ENCODE data around the gene ELOVL4. TPM values are rescaled to one million over a fixed set of nuclear protein-coding genes. Genes with fewer than 3 reads are reported as not detected.

The ELOVL4 gene
- total and polyA plus RNA-seq, 3 experiments from 2014 or later = 1.8 to 6.5 (median 2.0) TPM

DNA sequence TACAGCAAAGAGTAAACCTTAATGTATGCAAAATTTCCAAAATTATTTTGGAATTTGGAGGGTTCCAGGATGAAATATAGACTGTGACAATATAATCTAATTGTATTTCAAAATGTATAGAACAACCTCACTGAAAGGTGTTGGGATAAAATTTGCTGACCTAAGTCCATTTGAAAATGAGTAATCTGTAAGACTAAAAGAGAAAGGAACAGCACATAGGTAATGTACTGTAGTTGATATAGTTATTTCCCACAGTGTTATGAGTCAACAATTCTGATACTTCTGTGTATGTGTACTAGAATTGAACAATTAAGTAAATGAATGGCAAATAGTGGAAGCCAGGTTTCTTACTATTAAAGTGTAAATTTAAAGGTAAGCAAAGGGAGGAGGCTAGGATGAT, 23.8 kb upstream of the ELOVL4 start:
- ChIA-PET POLR2A (no interaction called here), CTCF (no interaction called here)
- Mint-ChIP-seq H3K27me3 (peaks cover 10 to 20% of the 10 kb centered on the region in 2 donors), H3K9me3 (peaks cover 16 to 31% (median 29%) of the 10 kb centered on the region in 5 donors), H3K4me1 (no peaks in the 10 kb centered on the region), H3K36me3 (peaks cover 0 to 32% (median 3%) of the 10 kb centered on the region in 3 donors), H3K27ac (no peak overlapping the region), H3K4me3 (no peak overlapping the region)
- DNase-seq = no peak
- no peaks in the 10 kb centered on the region for H3K4me1 ChIP-seq (ENCODE audit: insufficient read depth, low read length)
- no peak overlapping the region for H3K4me3 ChIP-seq (ENCODE audit: low read length)
- no peaks in the 10 kb centered on the region for H3K27me3 ChIP-seq (ENCODE audit: insufficient read depth, low read length, poor library complexity, severe bottlenecking)
- no peaks in the 10 kb centered on the region for H3K36me3 ChIP-seq (ENCODE audit: insufficient read depth, low read length)
- no peak overlapping the region for H3K27ac ChIP-seq (ENCODE audit: low read depth, low read length)
- H3K9me3 ChIP-seq (ENCODE audit: low read length) = no peaks in the 10 kb centered on the region

DNA sequence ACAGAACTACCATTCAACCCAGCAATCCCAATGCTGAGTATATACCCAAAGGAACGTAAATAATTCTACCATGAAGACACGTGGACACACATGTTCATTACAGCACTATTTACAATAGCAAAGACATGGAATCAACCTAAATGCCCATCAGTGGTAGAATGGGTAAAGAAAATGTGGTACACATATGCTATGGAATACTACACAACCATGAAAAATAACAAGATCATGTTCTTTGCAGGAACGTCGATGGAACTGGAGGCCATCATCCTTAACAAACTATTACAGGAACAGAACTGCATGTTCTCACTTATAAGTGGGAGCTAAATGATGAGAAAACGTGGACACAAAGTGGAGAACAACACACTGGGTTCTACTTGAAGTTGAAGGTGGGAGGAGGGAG, 22.4 kb upstream of the ELOVL4 start:
- Mint-ChIP-seq H3K27ac (no peak overlapping the region), H3K9me3 (peaks cover 21 to 35% (median 31%) of the 10 kb centered on the region in 5 donors), H3K27me3 (peaks cover 11 to 27% of the 10 kb centered on the region in 2 donors), H3K4me1 (peaks cover 0 to 5% (median 3%) of the 10 kb centered on the region in 3 donors), H3K4me3 (no peak overlapping the region), H3K36me3 (peaks cover 0 to 33% (median 3%) of the 10 kb centered on the region in 3 donors)
- H3K4me1 ChIP-seq (ENCODE audit: insufficient read depth, low read length) = no peaks in the 10 kb centered on the region
- ChIA-PET CTCF (no interaction called here), POLR2A (no interaction called here)
- H3K4me3 ChIP-seq (ENCODE audit: low read length) = no peak overlapping the region
- no peaks in the 10 kb centered on the region for H3K36me3 ChIP-seq (ENCODE audit: insufficient read depth, low read length)
- no peaks in the 10 kb centered on the region for H3K9me3 ChIP-seq (ENCODE audit: low read length)
- H3K27me3 ChIP-seq (ENCODE audit: insufficient read depth, low read length, poor library complexity, severe bottlenecking) = no peaks in the 10 kb centered on the region
- DNase-seq = no peak
- H3K27ac ChIP-seq (ENCODE audit: low read depth, low read length) = no peak overlapping the region

DNA sequence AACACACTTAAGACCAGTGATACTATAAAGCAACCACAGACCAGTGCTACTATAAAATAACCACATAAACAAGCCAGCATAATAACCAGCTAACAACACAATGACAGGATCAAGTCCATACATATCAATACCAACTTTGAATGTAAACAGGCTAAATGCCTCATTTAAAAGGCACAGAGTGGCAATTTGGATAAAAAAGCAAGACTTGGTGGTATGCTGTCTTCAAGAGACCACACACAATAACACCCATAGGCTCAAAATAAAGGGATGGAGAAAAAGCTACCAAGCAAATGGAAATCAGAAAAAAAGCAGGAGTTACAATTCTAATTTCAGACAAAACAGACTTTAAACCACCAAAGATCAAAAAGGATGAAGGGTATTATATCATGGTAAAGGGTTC, 19.8 kb upstream of the ELOVL4 start:
- POLR2A ChIA-PET = no interaction called here
- Histone ChIP-seq H3K27me3 (ENCODE audit: insufficient read depth, low read length, poor library complexity, severe bottlenecking) (no peaks in the 10 kb centered on the region), H3K27ac (ENCODE audit: low read depth, low read length) (no peak overlapping the region), H3K4me1 (ENCODE audit: insufficient read depth, low read length) (no peaks in the 10 kb centered on the region), H3K4me3 (ENCODE audit: low read length) (no peak overlapping the region), H3K9me3 (ENCODE audit: low read length) (no peaks in the 10 kb centered on the region), H3K36me3 (ENCODE audit: insufficient read depth, low read length) (no peaks in the 10 kb centered on the region)
- peak overlapping the region in 1 of 8 donors; percentile 12 for H3K27ac Mint-ChIP-seq
- no peak overlapping the region for H3K4me3 Mint-ChIP-seq
- peaks cover 13 to 34% of the 10 kb centered on the region in 2 donors for H3K27me3 Mint-ChIP-seq
- CTCF ChIA-PET = no interaction called here
- H3K9me3 Mint-ChIP-seq = peaks cover 21 to 38% (median 32%) of the 10 kb centered on the region in 5 donors
- no peak for DNase-seq
- H3K36me3 Mint-ChIP-seq = peaks cover 0 to 41% (median 3%) of the 10 kb centered on the region in 3 donors
- H3K4me1 Mint-ChIP-seq = peaks cover 0 to 19% (median 10%) of the 10 kb centered on the region in 3 donors

DNA sequence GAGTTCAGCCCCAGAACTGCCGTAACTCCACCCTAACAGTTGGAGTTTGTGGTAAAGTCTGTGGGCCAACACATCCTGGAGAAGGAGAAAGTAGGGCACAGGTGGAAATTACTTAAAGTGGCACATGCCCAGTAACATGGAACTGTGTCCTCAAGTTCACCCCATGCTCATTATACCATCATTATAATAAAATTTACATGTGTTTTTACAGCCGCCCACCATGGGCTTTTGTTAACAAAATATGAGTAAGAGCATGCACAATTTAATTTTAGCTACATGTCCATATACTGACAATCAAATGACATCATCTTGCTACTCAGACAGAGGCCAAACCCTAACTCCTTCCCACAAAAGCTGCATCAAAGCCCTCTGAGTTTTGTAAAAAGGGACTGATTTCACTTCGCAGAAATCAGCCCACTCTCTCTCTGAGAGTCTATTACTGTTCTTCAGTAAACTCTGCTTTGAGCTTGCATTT, 17.3 kb upstream of the ELOVL4 start:
- peaks cover 17 to 34% (median 28%) of the 10 kb centered on the region in 5 donors for H3K9me3 Mint-ChIP-seq
- peak overlapping the region in 3 of 7 donors; percentile 45 to 74 (median 53) for H3K4me3 Mint-ChIP-seq
- peaks cover 0 to 19% (median 10%) of the 10 kb centered on the region in 3 donors for H3K4me1 Mint-ChIP-seq
- ChIA-PET POLR2A (no interaction called here), CTCF (no interaction called here)
- peak overlapping the region in 6 of 8 donors; percentile 65 to 95 (median 86) for H3K27ac Mint-ChIP-seq
- Histone ChIP-seq H3K27ac (ENCODE audit: low read depth, low read length) (no peak overlapping the region), H3K4me3 (ENCODE audit: low read length) (no peak overlapping the region), H3K36me3 (ENCODE audit: insufficient read depth, low read length) (no peaks in the 10 kb centered on the region), H3K4me1 (ENCODE audit: insufficient read depth, low read length) (no peaks in the 10 kb centered on the region), H3K9me3 (ENCODE audit: low read length) (no peaks in the 10 kb centered on the region), H3K27me3 (ENCODE audit: insufficient read depth, low read length, poor library complexity, severe bottlenecking) (no peaks in the 10 kb centered on the region)
- H3K36me3 Mint-ChIP-seq = peaks cover 0 to 44% (median 3%) of the 10 kb centered on the region in 3 donors
- DNase-seq = peak in 2 of 5 donors; percentile 37 to 54
- H3K27me3 Mint-ChIP-seq = peaks cover 7 to 47% of the 10 kb centered on the region in 2 donors

DNA sequence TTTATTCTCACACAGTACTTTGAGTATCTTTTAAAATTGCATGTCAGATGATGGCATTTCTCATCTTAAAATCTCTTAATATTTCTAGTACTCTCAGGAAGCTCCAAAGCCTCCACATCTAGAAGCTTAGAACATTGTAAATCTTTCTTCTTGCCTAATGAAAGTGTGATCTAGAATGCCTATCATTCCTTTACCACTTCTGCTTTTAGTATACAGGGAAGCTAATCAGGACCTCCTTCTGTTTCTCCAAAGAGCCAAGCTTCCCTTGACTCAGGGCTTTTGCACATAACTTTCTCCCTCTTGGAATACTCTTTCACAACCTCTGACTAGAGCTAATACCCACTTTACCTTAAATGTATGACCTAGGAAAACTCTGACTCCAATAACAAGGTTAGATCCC, 7.5 kb upstream of the ELOVL4 start:
- no peaks in the 10 kb centered on the region for H3K9me3 ChIP-seq (ENCODE audit: low read length)
- no peak overlapping the region for H3K4me3 ChIP-seq (ENCODE audit: low read length)
- Mint-ChIP-seq H3K27ac (no peak overlapping the region), H3K9me3 (peaks cover 0 to 11% (median 4%) of the 10 kb centered on the region in 5 donors), H3K4me3 (no peak overlapping the region), H3K36me3 (peaks cover 0 to 24% (median 1%) of the 10 kb centered on the region in 3 donors), H3K4me1 (no peaks in the 10 kb centered on the region), H3K27me3 (peaks cover 8 to 29% of the 10 kb centered on the region in 2 donors)
- no peak for DNase-seq
- no peaks in the 10 kb centered on the region for H3K27me3 ChIP-seq (ENCODE audit: insufficient read depth, low read length, poor library complexity, severe bottlenecking)
- H3K27ac ChIP-seq (ENCODE audit: low read depth, low read length) = no peak overlapping the region
- no peaks in the 10 kb centered on the region for H3K36me3 ChIP-seq (ENCODE audit: insufficient read depth, low read length)
- ChIA-PET POLR2A (no interaction called here), CTCF (no interaction called here)
- H3K4me1 ChIP-seq (ENCODE audit: insufficient read depth, low read length) = no peaks in the 10 kb centered on the region

DNA sequence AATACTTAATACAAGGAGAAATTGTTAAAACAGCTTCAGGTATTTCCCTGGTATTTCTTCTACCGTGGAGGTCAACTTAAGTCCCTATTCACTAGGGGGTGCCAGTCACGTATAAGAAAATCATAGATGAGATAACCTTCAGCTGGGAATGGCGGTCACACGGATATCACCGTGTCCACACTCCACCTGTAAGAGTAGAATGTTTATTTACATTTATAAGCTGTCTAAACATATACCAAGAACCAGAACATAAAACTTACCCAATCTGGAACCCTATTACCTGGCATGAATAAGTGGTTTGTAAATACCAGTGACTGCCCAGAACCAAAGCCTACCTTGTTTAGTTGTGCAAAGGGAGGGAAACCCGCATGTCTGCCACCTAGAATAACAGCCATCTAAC, 1.9 kb upstream of the ELOVL4 start:
- Histone ChIP-seq H3K27me3 (ENCODE audit: insufficient read depth, low read length, poor library complexity, severe bottlenecking) (no peaks in the 10 kb centered on the region), H3K4me1 (ENCODE audit: insufficient read depth, low read length) (peaks cover 10% of the 10 kb centered on the region), H3K4me3 (ENCODE audit: low read length) (no peak overlapping the region), H3K36me3 (ENCODE audit: insufficient read depth, low read length) (no peaks in the 10 kb centered on the region), H3K27ac (ENCODE audit: low read depth, low read length) (no peak overlapping the region), H3K9me3 (ENCODE audit: low read length) (no peaks in the 10 kb centered on the region)
- Mint-ChIP-seq H3K36me3 (peaks cover 0 to 7% (median 4%) of the 10 kb centered on the region in 3 donors), H3K27me3 (peaks cover 8 to 9% of the 10 kb centered on the region in 2 donors), H3K9me3 (no peaks in the 10 kb centered on the region), H3K4me1 (peaks cover 28 to 34% (median 30%) of the 10 kb centered on the region in 3 donors), H3K4me3 (peak overlapping the region in 5 of 7 donors; percentile 23 to 76 (median 64)), H3K27ac (peak overlapping the region in 7 of 8 donors; percentile 12 to 90 (median 52))
- DNase-seq = peak; percentile 47 to 75 (median 62)
- POLR2A ChIA-PET = interaction anchor here (0.9 to 1.0 kb wide), 2 partner anchors 55 to 157 kb away, joined by 3 to 5 read pairs; no protein-coding TSS in a partner anchor
- CTCF ChIA-PET = interaction anchor here (0.7 to 2.5 kb wide), 22 partner anchors 9 to 265 kb away, joined by 3 to 32 read pairs (median 4); partner anchors contain the start of genes BCKDHB and TTK

DNA sequence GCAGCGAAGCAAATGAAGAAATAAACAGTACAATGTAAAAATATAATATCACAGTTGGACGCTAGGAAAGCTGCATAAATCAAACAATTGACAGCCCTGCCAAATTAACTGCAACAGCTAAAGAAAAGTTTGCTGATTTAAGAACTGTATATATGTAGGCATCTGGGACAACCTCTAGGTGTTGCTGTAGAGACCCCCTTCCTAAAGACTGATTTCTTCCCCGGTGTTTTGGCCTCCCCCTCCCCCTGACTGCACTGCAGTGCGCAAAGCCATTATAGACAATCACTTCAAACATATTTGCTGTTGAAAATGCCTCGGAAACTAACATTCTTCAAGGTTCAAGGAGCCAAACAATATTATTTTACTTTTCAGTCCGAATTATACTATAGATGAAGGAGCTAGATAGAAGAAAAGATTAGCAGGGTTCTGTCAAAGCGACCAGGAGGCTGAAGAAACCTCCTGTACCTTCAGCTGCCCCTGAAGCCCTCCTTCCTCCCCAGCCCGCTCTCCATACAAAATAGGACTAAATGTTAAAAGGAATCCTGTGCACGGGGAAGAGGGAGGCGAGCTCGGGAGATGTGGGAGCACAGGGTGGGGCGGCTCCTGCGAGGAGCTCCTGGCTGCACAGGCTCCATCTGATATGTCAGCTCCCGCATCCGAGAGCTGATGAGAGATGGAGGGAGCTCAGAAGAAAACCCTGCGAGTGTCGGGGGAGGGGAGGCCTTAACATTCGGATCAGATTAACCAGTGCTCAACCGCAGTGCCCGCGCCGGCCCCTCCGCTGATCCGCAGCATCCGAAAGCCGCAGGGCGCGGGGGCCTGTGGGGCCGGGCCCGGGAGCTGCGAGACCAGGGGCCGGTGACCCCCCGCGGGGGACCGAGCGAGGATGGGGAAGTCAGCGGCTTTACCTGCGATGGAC, 822 bp downstream of the ELOVL4 start:
- Mint-ChIP-seq H3K27me3 (peaks cover 11 to 14% of the 10 kb centered on the region in 2 donors), H3K4me1 (peaks cover 33 to 47% (median 41%) of the 10 kb centered on the region in 3 donors), H3K27ac (peak overlapping the region; percentile 55 to 92 (median 74)), H3K9me3 (no peaks in the 10 kb centered on the region), H3K4me3 (peak overlapping the region; percentile 86 to 94 (median 90)), H3K36me3 (peaks cover 0 to 7% (median 0%) of the 10 kb centered on the region in 3 donors)
- Histone ChIP-seq H3K27me3 (ENCODE audit: insufficient read depth, low read length, poor library complexity, severe bottlenecking) (no peaks in the 10 kb centered on the region), H3K4me3 (ENCODE audit: low read length) (peak overlapping the region; percentile 45), H3K4me1 (ENCODE audit: insufficient read depth, low read length) (peaks cover 10% of the 10 kb centered on the region), H3K36me3 (ENCODE audit: insufficient read depth, low read length) (no peaks in the 10 kb centered on the region), H3K9me3 (ENCODE audit: low read length) (no peaks in the 10 kb centered on the region), H3K27ac (ENCODE audit: low read depth, low read length) (no peak overlapping the region)
- ChIA-PET CTCF (interaction anchor here (1.2 to 1.6 kb wide), 4 partner anchors 12 to 147 kb away, joined by 3 to 5 read pairs (median 4); no protein-coding TSS in a partner anchor), POLR2A (interaction anchor here (1.0 kb wide), 1 partner anchor 160 kb away, joined by 4 read pairs; the partner anchor contains the start of gene BCKDHB)
- peak in 4 of 5 donors; percentile 8 to 51 (median 29) for DNase-seq
